Subcutaneous adipose tissue (tissue), 4 donors: ENCODE results near the gene TNRC6C. TPM values are rescaled to one million over a fixed set of nuclear protein-coding genes. Genes with fewer than 3 reads are reported as not detected.

Experiments used
- total RNA-seq, 4 donors: library from RNA; depleted of rRNA; stranded (reverse); fragments of >200 nt; gene quantifications; one replicate each; pipeline ENCODE4 v1.1.0, GENCODE V29; 2016
- TF ChIP-seq, protein P1 (sequence below): fragments of 450-650 bp; IDR thresholded peaks from one replicate; pipeline ENCODE4 v1.5.1; 2016; ENCODE audit warnings: low read depth, mild to moderate bottlenecking, control low read depth, antibody characterized with exemption, moderate library complexity

Gene TNRC6C
- total RNA-seq, 4 donors from 2014 or later: 8.2 to 33.3 (median 13.8) TPM

DNA sequence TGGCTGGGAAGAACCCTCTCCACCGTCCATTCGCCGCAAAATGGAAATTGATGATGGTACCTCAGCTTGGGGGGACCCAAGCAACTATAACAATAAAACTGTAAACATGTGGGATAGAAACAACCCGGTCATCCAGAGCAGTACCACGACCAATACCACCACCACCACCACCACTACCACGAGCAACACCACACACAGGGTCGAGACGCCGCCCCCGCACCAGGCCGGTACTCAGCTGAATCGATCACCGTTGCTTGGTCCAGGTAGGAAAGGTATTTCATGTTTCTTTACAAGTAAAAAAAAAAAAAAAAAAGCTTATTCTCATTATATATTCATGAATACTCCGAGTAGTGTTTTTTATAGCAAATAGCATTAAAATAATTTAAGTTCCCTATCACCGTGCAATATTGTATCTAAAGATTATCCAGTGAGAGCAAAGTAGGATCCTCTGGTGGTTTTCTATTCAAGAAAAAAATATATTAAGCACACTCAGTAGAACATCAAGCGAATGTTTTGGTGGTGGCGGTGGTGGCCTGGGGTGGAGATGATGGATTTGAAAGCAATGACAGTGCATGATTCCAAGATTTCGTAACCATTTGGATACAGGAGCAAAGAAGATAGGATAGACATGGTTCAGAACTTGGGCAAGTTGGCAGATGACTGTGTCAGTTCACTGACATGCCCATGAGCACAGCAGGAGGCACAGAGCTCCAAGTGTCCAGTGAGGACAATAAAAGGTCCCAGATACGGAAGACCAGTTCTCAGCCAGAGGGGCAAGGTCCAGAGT, 92.9 kb downstream of the TNRC6C start:
- TF ChIP-seq, protein P1, sequence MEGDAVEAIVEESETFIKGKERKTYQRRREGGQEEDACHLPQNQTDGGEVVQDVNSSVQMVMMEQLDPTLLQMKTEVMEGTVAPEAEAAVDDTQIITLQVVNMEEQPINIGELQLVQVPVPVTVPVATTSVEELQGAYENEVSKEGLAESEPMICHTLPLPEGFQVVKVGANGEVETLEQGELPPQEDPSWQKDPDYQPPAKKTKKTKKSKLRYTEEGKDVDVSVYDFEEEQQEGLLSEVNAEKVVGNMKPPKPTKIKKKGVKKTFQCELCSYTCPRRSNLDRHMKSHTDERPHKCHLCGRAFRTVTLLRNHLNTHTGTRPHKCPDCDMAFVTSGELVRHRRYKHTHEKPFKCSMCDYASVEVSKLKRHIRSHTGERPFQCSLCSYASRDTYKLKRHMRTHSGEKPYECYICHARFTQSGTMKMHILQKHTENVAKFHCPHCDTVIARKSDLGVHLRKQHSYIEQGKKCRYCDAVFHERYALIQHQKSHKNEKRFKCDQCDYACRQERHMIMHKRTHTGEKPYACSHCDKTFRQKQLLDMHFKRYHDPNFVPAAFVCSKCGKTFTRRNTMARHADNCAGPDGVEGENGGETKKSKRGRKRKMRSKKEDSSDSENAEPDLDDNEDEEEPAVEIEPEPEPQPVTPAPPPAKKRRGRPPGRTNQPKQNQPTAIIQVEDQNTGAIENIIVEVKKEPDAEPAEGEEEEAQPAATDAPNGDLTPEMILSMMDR: no peak

DNA sequence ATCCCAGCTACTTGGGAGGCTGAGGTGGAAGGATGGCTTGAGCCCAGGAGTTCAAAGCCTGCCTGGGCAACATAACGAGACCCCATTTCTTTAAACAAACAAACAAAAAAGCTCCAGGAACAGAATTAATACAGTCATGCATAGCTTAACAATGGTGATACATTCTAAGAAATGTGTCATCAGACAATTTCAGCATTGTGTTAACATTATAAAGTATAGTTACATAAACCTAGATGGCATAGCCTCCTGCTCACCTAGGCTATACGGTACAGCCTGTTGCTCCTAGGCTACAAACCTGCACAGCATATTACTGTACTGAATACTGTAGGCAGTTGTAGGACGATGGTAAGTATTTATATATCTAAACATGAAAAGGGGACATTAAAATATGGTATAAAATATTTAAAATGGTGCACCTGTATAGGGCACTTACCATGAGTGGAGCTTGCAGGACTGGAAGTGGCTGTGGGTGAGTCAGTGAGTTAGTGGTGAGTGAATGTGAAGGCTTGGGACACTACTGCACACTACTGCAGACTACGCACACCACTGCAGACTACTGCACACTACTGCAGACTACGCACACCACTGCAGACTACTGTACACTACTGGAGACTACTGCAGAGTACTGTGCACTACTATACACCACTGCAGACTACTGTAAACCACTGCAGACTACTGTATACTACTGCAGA, 95.4 kb downstream of the TNRC6C start:
- TF ChIP-seq, protein P1: no peak

DNA sequence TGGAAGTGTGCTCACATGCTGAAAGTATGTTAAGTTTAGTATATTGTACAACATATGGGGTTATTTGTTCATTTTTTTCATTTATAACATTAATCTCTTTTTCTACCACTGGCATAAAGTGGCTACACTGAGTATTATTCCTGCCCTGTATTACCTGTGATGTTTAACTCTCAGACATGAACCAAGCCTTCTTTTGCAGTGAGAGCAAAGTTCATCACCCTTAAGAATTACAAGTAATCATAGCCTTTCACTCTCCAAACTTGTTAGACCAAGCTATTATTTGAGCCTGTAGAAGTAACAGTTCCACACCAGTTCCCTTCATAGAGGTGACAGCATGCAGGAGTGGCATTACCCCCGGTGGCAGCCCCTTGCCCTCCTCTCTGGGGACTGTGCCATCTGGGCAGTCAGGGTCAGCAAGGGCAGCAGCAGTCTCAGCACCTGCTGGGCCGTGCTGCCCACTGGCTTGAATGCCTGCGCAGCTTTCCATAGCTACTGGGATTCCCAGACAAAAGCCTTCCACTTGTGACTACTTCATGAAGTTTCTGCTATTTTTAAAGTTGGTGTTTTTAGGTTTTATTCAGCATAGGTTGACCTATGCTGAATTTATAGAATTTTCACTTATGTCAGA, 98.7 kb downstream of the TNRC6C start:
- TF ChIP-seq, protein P1: no peak

DNA sequence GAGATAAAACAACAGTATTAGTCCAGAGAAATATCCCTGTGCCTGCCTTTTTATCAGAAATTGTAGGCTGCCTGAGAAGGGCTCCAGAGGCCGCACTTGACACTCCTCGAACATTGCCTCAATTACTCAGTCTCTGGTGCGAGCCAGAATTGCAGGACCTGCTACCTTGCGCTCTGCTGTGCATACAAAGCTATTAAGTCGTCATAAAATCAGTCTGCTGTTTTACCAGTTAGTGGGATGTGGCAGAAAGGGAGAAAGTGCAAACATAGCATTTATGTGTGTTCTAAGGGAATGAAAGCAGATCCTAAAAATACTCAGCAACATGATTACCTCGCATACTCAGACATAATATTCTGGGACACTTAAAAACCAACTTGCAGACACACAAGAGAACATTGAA, 99.5 kb downstream of the TNRC6C start:
- TF ChIP-seq, protein P1: no peak

DNA sequence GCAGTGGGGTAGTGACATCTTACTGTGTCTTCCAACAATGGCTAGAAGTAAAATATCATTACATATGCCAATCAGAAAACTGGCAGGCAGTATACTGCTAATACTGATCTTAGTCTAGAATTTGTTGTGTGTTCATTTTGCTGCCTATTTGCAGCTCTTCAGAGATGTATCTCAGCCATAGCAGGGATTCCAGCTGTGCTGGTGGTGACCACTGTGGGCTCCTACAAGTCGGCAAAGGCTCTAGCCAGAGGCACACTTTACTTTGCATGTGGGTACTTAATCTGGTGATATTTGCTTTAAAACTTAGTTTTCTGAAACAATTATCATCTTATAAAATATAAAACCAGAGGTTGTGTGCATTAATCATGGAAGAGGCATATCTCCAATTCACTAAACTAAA, 100.1 kb downstream of the TNRC6C start:
- TF ChIP-seq, protein P1: no peak

DNA sequence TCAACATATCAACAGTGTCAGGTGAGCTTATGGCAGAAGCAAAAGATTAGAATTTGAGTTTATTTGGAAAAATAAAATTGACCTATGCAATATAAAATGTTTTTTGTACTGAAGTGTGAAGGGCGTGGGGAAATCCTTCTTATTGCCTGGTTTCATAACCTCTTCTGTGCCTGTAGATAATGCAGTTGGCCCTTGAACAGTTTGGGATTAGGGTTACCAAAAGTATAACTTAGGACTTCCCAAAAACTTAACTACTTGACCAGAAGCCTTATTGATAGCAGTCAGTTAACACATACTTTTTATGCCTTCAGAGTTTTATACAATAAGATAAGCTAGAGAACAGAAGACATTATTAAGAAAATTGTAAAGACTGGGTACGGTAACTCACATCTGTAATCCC, 104.1 kb downstream of the TNRC6C start:
- TF ChIP-seq, protein P1: no peak

DNA sequence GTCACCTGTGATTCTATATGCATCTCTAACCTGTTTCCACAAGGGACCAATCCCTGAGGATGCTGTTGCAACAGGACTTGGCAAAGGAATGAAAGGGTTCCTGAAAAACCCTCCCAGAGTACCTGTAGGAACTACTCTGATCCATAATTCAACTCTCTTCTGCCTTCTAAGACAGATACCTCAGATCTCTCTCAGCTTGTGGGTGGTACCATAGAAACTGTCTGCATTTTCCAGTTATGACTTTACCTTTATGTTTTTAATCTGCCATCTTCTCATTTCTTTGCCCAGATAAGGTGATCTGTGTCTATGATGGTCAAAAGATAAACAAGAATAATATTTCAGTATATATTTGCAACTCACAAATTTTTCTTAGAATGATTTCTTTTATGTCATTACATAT, 105.0 kb downstream of the TNRC6C start:
- TF ChIP-seq, protein P1: no peak
